Peyer's patch (tissue), 4 donors: ENCODE results near the gene CCNYL1. TPM values are rescaled to one million over a fixed set of nuclear protein-coding genes. Genes with fewer than 3 reads are reported as not detected.

Experiments
- DNase-seq, 3 donors: peaks; one replicate each; pipeline ENCODE4 v3.0.0-alpha.2; 2017 to 2019
- H3K27ac ChIP-seq, 4 donors: fragments of 200-600 bp; sonication (generic); one replicate each; pipeline ENCODE4 v1.5.1; 2016 to 2019
- H3K27me3 ChIP-seq, 2 donors: fragments of 200-600 bp; sonication (generic); one replicate each; pipeline ENCODE4 v1.5.1; 2019
- H3K36me3 ChIP-seq, 3 donors: fragments of 200-600 bp; sonication (generic); one replicate each; pipeline ENCODE4 v1.5.1; 2016 to 2019
- H3K4me1 ChIP-seq, 4 donors: fragments of 200-600 bp; sonication (generic); one replicate each; pipeline ENCODE4 v1.5.1; 2016 to 2019
- H3K4me3 ChIP-seq, 4 donors: fragments of 200-600 bp; sonication (generic); 1 replicate in 3 of 4; 2 replicates in 1 of 4; pipeline ENCODE4 v1.5.1; 2016 to 2019; ENCODE audit warnings: mild to moderate bottlenecking in 1 of 4
- H3K9me3 ChIP-seq, 4 donors: fragments of 200-600 bp; sonication (generic); one replicate each; pipeline ENCODE4 v1.5.1; 2016 to 2019; ENCODE audit warnings: mild to moderate bottlenecking in 1 of 4
- POLR2A ChIP-seq, 2 donors: fragments of 450-650 bp; IDR thresholded peaks; one replicate each; pipeline ENCODE4 v1.5.1; 2017; ENCODE audit warnings: antibody characterized with exemption in 2 of 2, mild to moderate bottlenecking in 2 of 2, moderate library complexity in 2 of 2
- total RNA-seq, 4 donors: library from RNA; depleted of rRNA; stranded (reverse); fragments of >200 nt; gene quantifications; one replicate each; pipeline ENCODE4 v1.1.0, GENCODE V29; 2016
- TF ChIP-seq, protein P1 (sequence below), 6 experiments: fragments of 450-650 bp in 4 of 6; fragments of 200-600 bp in 2 of 6; sonication (generic) in 1 of 6; IDR thresholded peaks; one replicate each; pipeline ENCODE4 v1.5.1; 2017 to 2019; ENCODE audit warnings: antibody characterized with exemption in 6 of 6, mild to moderate bottlenecking in 3 of 6, moderate library complexity in 1 of 6

CCNYL1 gene
- total RNA-seq, 4 donors from 2014 or later, result 11.6 to 22.6 (median 18.4) TPM

DNA sequence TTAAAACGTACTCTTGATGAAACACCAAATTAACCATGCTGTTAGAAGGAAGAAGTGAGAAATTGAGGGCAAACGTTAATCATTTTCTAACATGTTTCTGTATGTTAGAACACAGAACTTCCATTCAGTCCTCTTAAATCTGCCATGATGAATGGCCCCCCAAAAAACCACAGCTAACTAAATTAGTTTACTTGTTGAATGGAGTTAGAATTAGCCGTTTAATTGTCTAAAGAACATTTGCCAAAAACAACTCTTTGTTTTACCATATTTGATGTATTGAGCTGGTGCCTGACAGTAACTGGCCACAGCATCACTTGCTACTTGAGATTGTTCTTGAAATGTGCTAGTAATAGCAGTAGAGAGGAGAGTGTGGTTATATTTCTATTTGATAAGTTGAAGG, 12.7 kb downstream of the CCNYL1 start:
- Histone ChIP-seq H3K9me3 (no peaks in the 10 kb centered on the region), H3K4me3 (no peak overlapping the region), H3K36me3 (no peaks in the 10 kb centered on the region), H3K4me1 (peaks cover 0 to 4% (median 0%) of the 10 kb centered on the region in 4 donors), H3K27ac (no peak overlapping the region), H3K27me3 (no peaks in the 10 kb centered on the region)
- no peak for DNase-seq
- no peak for TF ChIP-seq POLR2A (IDR thresholded peaks at IDR 0.05)
- TF ChIP-seq, protein P1, sequence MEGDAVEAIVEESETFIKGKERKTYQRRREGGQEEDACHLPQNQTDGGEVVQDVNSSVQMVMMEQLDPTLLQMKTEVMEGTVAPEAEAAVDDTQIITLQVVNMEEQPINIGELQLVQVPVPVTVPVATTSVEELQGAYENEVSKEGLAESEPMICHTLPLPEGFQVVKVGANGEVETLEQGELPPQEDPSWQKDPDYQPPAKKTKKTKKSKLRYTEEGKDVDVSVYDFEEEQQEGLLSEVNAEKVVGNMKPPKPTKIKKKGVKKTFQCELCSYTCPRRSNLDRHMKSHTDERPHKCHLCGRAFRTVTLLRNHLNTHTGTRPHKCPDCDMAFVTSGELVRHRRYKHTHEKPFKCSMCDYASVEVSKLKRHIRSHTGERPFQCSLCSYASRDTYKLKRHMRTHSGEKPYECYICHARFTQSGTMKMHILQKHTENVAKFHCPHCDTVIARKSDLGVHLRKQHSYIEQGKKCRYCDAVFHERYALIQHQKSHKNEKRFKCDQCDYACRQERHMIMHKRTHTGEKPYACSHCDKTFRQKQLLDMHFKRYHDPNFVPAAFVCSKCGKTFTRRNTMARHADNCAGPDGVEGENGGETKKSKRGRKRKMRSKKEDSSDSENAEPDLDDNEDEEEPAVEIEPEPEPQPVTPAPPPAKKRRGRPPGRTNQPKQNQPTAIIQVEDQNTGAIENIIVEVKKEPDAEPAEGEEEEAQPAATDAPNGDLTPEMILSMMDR (IDR thresholded peaks at IDR 0.05), result no peak

DNA sequence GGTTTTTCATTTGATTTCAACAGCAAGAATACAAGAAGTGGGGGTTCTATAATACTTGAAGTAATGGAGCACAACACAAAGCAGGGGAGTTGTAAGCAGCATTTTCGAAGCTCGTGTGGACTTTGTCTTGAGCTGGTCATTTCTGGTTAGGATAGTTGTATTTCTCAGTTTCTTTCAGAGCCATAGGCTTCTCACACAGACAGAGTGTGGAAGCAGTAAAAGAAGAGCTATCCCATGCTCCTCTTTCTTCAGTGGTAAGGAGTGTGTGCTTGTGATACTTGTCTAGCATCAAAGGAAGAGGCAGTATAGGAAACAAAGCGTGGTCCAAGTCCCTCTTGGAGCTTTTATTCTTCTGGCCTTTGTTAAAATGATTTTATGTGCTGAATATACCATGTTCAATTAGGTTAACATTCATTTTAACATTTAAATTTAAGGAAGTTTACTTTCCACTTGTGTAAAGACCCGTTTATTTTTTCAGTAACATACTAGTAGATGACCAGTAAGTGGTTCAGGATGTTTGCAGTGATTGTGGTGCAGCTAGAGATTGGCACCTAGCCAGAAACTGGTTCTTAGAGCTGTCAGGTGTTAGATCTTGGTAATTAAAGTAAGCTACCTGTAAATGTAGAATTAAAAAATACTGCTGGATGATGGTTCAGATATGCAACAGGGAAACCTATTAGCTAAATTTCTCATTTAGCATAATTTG, 14.6 kb downstream of the CCNYL1 start:
- DNase-seq, result no peak
- Histone ChIP-seq H3K4me3 (no peak overlapping the region), H3K4me1 (peaks cover 0 to 4% (median 0%) of the 10 kb centered on the region in 4 donors), H3K9me3 (no peaks in the 10 kb centered on the region), H3K36me3 (no peaks in the 10 kb centered on the region), H3K27ac (no peak overlapping the region), H3K27me3 (no peaks in the 10 kb centered on the region)
- TF ChIP-seq, protein P1 (IDR thresholded peaks at IDR 0.05), result no peak
- TF ChIP-seq POLR2A (IDR thresholded peaks at IDR 0.05), result no peak

DNA sequence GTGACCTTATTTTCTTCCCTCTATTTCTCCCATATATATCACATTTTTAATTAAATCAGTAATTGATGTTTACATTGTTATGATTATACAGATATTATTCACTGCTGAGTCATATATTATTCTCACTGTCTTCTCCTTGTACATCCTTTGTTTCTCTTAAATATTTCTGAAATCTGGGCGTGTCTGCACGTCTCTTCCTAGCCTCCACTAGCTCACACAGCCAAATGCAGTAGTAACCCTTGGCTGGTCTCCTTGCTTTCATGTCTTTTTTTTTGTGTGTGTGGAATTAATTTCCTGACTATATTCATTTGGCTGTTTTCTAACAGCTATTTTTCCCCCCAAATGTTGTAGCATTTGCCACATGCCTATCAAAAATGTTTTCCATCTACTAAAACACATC, 15.8 kb downstream of the CCNYL1 start:
- Histone ChIP-seq H3K9me3 (no peaks in the 10 kb centered on the region), H3K36me3 (no peaks in the 10 kb centered on the region), H3K4me3 (no peak overlapping the region), H3K27me3 (no peaks in the 10 kb centered on the region), H3K27ac (no peak overlapping the region), H3K4me1 (peaks cover 0 to 4% (median 0%) of the 10 kb centered on the region in 4 donors)
- TF ChIP-seq POLR2A (IDR thresholded peaks at IDR 0.05), result no peak
- TF ChIP-seq, protein P1 (IDR thresholded peaks at IDR 0.05), result no peak
- no peak for DNase-seq

DNA sequence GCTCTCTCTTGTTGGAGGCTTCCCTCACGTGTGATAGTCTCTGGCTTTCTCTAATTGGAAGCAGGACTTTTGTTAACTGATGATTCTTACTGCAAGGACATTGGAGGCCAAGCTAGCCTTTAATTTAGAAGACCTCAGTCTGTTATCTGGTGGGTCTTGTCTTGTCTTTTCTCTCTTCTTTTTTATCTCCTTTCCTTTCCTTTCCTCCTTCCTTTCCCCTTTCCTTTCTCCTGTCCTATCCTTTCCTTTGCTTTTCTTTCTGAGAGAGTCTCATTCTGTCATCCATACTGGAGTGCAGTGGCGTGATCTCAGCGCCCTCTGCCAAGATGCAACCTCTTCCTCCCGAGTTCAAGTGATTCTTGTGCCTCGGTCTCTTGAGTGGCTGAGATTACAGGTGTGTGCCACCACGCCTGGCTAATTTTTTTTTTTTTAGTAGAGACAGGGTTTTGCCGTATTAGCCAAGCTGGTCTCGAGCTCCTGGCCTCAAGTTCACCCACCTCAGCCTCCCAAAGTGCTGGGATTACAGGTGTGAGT, 18.1 kb downstream of the CCNYL1 start:
- Histone ChIP-seq H3K27ac (no peak overlapping the region), H3K4me1 (peaks cover 0 to 4% (median 0%) of the 10 kb centered on the region in 4 donors), H3K27me3 (no peaks in the 10 kb centered on the region), H3K4me3 (no peak overlapping the region), H3K36me3 (no peaks in the 10 kb centered on the region), H3K9me3 (no peaks in the 10 kb centered on the region)
- TF ChIP-seq, protein P1 (IDR thresholded peaks at IDR 0.05), result no peak
- TF ChIP-seq POLR2A (IDR thresholded peaks at IDR 0.05), result no peak
- no peak for DNase-seq

DNA sequence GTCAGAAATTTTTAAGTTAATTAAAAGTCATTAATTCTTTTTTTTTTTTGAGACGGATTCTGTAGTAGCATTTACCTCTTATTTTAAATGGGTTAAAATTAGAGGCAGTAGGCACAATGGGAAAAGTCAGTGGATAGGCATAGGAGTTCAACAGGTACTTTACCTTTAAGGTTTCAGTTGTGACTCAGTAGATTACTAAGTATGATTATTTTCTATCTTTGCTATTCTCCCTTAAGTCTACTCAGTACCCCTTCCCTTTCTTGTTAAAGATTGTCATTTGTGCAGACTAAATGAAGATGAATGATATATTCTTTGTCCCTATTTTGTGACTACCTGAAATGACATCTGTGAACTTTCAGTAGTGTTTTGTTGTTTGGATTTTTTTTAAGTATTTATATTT, 19.7 kb downstream of the CCNYL1 start:
- no peaks in the 10 kb centered on the region for H3K9me3 ChIP-seq
- no peaks in the 10 kb centered on the region for H3K27me3 ChIP-seq
- peaks cover 0 to 4% (median 0%) of the 10 kb centered on the region in 4 donors for H3K4me1 ChIP-seq
- no peak overlapping the region for H3K4me3 ChIP-seq
- H3K27ac ChIP-seq, result no peak overlapping the region
- DNase-seq, result no peak
- H3K36me3 ChIP-seq, result peaks cover 0 to 5% (median 0%) of the 10 kb centered on the region in 3 donors
- no peak for TF ChIP-seq POLR2A (IDR thresholded peaks at IDR 0.05)
- TF ChIP-seq, protein P1 (IDR thresholded peaks at IDR 0.05), result no peak
